ENCODE measurements around the gene TOP2B. TPM values are rescaled to one million over a fixed set of nuclear protein-coding genes. Genes with fewer than 3 reads are reported as not detected.
A peak's percentile ranks its signal among the peaks of the same experiment; 100 is the strongest.

Gene TOP2B
- total and polyA plus RNA-seq, 9 of the 15 experiments (the other 6 are each of a cell fraction or from before 2014, with no cell fraction given): 45.3 to 186 (median 134) TPM

- TF ChIP-seq ILK (tag; IDR thresholded peaks at IDR 0.05; ENCODE audit: borderline replicate concordance, low read depth) (no peak), ZNF592 (IDR thresholded peaks at IDR 0.05) (peak; percentile 62; the same call in 1 of the 2 replicates), POLR2AphosphoS2 (IDR thresholded peaks at IDR 0.05; ENCODE audit: low read length) (peak; percentile 8; the same call in 1 of the 2 replicates), ZBTB49 (CRISPR knock-in tag; IDR thresholded peaks at IDR 0.05; ENCODE audit: borderline replicate concordance) (no peak), BRCA1 (IDR thresholded peaks at IDR 0.05) (no peak), BRCA1 (CRISPR knock-in tag; IDR thresholded peaks at IDR 0.05) (peak; percentile 4; the same call in 1 of the 2 replicates), TCF7L2 (IDR thresholded peaks at IDR 0.05; ENCODE audit: low read depth, low read length) (no peak), ZNF140 (CRISPR knock-in tag; IDR thresholded peaks at IDR 0.05) (no peak), ASH1L (IDR thresholded peaks at IDR 0.05; ENCODE audit: borderline replicate concordance, low read depth, partially characterized antibody) (no peak), NFYB (IDR thresholded peaks at IDR 0.05; ENCODE audit: extremely low read depth, insufficient read length) (no peak), HNRNPLL (IDR thresholded peaks at IDR 0.05; ENCODE audit: low read depth, low read length, poor library complexity, severe bottlenecking) (no peak)
- TF ChIP-seq, protein P1, sequence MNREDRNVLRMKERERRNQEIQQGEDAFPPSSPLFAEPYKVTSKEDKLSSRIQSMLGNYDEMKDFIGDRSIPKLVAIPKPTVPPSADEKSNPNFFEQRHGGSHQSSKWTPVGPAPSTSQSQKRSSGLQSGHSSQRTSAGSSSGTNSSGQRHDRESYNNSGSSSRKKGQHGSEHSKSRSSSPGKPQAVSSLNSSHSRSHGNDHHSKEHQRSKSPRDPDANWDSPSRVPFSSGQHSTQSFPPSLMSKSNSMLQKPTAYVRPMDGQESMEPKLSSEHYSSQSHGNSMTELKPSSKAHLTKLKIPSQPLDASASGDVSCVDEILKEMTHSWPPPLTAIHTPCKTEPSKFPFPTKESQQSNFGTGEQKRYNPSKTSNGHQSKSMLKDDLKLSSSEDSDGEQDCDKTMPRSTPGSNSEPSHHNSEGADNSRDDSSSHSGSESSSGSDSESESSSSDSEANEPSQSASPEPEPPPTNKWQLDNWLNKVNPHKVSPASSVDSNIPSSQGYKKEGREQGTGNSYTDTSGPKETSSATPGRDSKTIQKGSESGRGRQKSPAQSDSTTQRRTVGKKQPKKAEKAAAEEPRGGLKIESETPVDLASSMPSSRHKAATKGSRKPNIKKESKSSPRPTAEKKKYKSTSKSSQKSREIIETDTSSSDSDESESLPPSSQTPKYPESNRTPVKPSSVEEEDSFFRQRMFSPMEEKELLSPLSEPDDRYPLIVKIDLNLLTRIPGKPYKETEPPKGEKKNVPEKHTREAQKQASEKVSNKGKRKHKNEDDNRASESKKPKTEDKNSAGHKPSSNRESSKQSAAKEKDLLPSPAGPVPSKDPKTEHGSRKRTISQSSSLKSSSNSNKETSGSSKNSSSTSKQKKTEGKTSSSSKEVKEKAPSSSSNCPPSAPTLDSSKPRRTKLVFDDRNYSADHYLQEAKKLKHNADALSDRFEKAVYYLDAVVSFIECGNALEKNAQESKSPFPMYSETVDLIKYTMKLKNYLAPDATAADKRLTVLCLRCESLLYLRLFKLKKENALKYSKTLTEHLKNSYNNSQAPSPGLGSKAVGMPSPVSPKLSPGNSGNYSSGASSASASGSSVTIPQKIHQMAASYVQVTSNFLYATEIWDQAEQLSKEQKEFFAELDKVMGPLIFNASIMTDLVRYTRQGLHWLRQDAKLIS (CRISPR knock-in tag; IDR thresholded peaks at IDR 0.05): no peak
- TF ChIP-seq, protein P2, sequence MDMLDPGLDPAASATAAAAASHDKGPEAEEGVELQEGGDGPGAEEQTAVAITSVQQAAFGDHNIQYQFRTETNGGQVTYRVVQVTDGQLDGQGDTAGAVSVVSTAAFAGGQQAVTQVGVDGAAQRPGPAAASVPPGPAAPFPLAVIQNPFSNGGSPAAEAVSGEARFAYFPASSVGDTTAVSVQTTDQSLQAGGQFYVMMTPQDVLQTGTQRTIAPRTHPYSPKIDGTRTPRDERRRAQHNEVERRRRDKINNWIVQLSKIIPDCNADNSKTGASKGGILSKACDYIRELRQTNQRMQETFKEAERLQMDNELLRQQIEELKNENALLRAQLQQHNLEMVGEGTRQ (CRISPR knock-in tag; IDR thresholded peaks at IDR 0.05): no peak
These were observed 567 bp downstream of the TOP2B start (continued) for GRCh38 chr3:25663869-25664811.
